HG03025 (cell line): ENCODE results near the gene SMYD3.
"Not testable (repeated sequence)": the region's sequence is repeated elsewhere in the genome, so short reads cannot be mapped to it uniquely, and the experiment has no call there.

Source experiments
- ATAC-seq: cut with Tn5 transposase; IDR thresholded peaks from one replicate; pipeline ENCODE4 v1.9.1; 2021; ENCODE audit warnings: mild to moderate bottlenecking, moderate library complexity; ENCODE audit not compliant: unreplicated experiment, low FRiP score

The SMYD3 gene

GRCh38 chr1:246086191-246086590 is 420.9 kb downstream of the SMYD3 start:
- ATAC-seq, result no peak

DNA sequence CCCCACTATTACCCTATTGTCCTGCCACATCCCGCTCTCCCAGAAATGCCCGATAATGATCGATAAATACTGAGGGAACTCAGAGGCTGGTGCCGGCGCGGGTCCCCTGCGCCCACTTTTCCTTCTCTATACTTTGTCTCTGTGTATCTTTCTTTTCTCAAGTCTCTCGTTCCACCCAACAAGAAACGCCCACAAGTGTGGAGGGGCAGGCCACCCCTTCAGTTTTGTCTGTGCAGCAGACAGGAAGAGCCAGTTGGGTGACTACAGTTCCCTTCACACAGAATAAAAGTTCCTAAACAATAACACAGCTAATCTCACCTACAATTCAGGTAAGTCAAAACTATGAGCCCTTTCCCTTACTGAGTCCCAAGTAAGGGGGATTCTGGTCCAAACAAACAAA is 423.7 kb downstream of the SMYD3 start:
- ATAC-seq, result no peak

- no peak for ATAC-seq
Measured at GRCh38 chr1:246081856-246082668, 425.0 kb downstream of the SMYD3 start.

GRCh38 chr1:246081138-246081702 is 425.9 kb downstream of the SMYD3 start:
- no peak for ATAC-seq

DNA sequence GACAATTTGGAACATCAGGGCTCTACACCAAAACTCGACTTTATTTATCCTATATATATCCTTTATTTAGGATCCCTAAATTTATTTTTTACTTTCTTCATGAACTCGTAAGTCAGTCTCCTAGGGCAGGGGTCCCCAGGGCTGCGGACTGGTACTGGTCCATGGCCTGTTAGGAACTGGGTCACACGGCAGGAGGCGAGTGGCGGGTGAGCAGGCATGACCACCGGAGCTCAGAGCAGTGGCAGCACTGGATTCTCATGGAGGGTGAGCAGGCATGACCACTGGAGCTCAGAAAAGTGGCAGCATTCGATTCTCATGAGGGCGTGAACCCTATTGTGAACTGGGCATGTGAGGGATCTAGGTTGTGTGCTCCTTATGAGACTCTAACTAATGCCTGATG is 427.0 kb downstream of the SMYD3 start:
- ATAC-seq, result no peak

DNA sequence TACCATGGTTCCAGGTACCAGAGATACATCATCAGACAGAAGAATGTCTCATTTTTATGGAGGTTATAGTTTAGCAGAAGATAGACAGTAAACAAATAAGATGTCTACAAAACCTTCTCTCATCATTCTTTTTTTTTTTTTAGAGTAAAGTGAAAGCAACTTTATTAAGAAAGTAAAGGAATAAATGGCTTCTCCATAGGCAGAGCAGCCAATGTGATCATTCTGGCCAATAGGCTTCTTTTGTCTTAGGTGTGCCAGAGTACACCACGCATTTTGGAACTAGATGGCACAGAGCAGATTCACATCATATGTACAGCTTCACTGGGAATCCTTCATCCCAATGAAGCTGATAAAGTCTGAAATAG is 428.2 kb downstream of the SMYD3 start:
- no peak for ATAC-seq

- ATAC-seq, result no peak
Measured at GRCh38 chr1:246078126-246078887, 428.8 kb downstream of the SMYD3 start.

GRCh38 chr1:246077476-246077875 is 429.6 kb downstream of the SMYD3 start:
- no peak for ATAC-seq

DNA sequence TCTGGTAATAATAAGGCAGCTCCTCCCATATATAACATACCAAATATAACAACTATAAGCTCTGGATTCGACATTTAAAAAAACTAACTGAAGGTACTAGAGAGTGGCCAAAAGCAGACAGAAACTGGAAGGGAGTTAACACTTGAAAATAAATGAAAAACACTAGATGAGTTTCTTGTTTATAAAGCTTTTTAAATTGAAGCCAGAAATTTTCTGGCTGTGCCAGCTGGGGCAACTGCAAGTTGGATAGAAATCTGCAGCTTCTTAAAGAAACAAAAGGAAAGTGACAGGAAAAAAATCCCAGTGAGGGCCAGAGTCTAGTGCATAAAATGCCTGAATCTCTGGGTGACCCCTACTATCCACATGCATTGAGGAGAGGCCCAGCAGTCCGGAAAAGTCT is 432.7 kb downstream of the SMYD3 start:
- no peak for ATAC-seq

DNA sequence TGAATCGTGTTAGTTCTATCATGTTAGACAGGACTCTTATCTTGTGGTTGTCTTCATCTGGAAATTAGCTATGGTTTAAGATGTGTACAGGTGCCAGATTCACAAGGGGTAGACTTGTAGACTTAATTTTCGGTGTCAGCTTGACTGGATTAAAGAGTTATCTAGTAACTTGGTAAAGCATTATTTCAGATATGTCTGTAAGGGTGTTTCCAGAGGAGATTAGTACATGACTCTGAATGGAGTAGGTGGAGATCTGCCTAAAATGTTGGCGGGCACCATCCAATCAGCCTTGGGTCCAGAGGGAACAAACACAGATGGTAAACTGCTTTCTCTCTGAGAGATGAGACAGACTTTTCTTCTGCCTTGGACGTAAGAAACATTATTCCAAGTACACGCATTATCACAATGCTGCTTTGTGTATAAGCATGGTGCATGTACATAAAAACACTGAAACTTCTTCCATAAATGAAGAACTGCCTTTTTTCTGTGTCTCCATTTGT is 434.6 kb downstream of the SMYD3 start:
- ATAC-seq, result no peak

DNA sequence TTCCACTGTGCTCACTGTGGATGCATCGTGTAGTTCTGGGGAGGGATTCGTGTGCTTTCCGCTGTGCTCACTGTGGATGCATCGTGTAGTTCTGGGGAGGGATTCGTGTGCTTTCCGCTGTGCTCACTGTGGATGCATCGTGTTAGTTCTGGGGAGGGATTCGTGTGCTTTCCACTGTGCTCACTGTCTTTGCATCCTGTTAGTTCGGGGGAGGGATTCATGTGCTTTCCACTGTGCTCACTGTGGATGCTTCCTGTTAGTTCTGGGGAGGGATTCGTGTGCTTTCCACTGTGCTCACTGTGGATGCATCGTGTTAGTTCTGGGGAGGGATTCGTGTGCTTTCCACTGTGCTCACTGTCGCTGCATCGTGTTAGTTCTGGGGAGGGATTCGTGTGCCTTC is 435.1 kb downstream of the SMYD3 start:
- not testable (repeated sequence) for ATAC-seq

DNA sequence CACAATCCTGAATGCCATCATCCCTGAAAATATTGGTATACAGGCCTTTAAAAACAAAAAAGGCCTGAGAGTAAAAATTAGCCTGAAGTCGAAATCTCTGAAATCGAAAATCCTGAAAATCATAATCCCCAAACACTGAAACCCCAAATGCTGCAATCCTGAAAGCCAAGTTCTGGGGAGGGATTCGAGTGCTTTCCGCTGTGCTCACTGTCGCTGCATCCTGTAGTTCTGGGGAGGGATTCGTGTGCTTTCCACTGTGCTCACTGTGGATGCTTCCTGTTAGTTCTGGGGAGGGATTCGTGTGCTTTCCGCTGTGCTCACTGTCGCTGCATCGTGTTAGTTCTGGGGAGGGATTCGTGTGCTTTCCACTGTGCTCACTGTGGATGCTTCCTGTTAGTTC is 435.5 kb downstream of the SMYD3 start:
- not testable (repeated sequence) for ATAC-seq

DNA sequence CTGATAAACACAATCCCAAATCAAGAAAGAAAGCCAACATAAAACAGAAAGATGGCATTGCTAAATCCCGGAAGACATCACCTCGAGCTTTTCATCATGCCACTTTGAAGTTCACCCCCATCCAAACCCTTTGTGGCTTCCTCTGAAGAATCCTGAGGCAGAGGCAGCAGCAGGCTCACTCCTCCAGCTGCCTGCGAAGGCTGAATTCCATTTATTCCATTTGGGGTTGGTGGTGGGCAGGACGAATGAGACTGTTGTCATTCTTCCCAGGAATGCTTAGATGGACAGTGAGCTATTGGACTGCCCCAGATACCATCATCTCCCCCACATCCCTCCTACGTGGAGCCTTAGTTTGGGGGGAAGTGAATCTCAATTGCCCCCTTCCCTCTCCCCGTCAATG is 437.5 kb downstream of the SMYD3 start:
- no peak for ATAC-seq

- ATAC-seq, result no peak
Measured at GRCh38 chr1:246068619-246069509, 438.2 kb downstream of the SMYD3 start.

DNA sequence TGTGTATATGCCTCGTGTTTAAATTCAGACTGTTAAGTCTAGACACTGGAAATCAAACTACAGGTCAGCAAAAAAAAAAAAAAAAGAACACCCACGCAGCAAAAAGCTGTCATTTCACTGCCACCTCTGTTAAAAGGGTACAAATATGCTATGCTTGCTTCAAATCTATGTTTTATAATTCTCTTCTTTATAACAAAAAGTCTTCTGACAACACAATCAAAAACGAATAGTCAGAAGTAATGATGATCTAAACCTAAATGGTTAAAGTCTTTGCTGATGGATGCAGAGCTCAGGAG is 438.9 kb downstream of the SMYD3 start:
- no peak for ATAC-seq

GRCh38 chr1:246067432-246068216 is 439.5 kb downstream of the SMYD3 start:
- no peak for ATAC-seq

DNA sequence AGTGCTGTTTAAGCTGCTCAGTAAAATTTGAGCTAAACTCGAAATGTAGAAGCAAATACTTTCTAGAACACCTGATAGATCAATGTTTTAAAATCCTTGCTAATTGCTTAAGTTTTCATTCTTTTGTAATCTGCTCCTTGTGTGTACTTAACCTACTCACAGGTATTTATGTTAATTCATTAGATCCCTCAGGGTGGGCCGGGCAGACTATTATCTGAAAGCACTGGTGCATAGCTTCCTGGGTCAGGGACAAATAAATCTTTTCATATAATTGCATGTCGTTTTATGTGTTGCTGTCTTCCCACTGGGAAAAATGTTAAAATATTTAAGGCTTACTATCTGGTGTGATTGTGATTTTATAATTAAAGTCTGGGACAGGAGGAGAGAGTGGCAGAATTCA is 440.5 kb downstream of the SMYD3 start:
- ATAC-seq, result no peak

DNA sequence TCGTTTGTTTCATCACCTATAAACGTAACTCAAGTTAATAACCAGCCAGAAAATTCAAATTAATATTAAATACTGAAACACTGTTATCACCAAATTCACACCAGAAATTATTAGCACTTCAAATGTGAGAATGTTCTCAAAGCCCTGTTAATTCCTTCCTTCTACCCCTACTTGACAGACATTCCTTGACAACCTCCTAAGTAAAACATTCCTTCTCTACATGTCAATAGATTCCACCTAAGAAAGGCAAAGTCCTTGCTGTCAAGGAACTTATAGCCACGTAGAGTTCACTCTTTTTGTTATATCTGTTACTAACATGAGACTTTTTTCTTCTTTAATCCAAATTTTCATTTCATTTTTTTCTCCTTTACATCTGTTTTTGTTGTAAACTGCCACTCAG is 441.5 kb downstream of the SMYD3 start:
- ATAC-seq, result no peak

DNA sequence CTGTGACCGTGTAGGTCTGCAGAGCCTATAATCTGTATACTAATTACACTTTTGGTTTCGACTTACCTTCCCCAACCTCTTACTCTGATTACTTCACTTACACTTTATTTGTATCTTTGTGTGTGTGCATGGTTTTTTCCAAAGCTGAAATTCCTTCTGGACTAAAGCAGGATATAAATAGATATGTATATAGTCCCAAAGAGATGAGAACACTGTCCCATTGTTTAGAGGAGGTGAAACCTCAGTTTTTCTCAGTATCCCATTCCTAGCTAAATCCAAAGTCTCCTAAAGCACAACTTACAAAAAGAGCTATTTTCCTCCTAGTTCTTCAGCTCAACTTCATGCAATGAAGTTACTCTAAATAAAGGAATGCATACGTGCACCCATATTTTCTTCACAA is 442.2 kb downstream of the SMYD3 start:
- ATAC-seq, result no peak
